Transverse colon (tissue), 3 donors: Measurements from ENCODE around the gene TAC4.

Source experiments
- CTCF ChIP-seq, 5 experiments: fragments of 200-600 bp in 3 of 5; fragments of 450-650 bp in 2 of 5; sonication (generic) in 3 of 5; IDR thresholded peaks; 1 replicate in 2 of 5; 2 replicates in 3 of 5; pipeline ENCODE4 v1.5.1; 2016 to 2017; ENCODE audit warnings: antibody characterized with exemption in 5 of 5, inconsistent platforms in 3 of 5, mild to moderate bottlenecking in 2 of 5, moderate library complexity in 1 of 5
- EP300 ChIP-seq: sonication (generic); formaldehyde crosslinking; IDR thresholded peaks from one replicate; pipeline ENCODE4 v1.6.1; 2017; ENCODE audit warnings: antibody characterized with exemption, low read depth
- POLR2A ChIP-seq: fragments of 450-650 bp; IDR thresholded peaks from one replicate; pipeline ENCODE4 v1.6.1; 2016; ENCODE audit warnings: antibody characterized with exemption, mild to moderate bottlenecking, moderate library complexity

- TF ChIP-seq POLR2A: no peak
- no peak for TF ChIP-seq EP300
- no peak for TF ChIP-seq CTCF (IDR thresholded peaks at IDR 0.05)
Measured at GRCh38 chr17:49842371-49842770, 5.5 kb downstream of the TAC4 start.
